Stimulated activated CD8-positive, alpha-beta memory T cell treated with anti-CD3 and anti-CD28 coated beads, Interleukin-12 subunit alpha, Interleukin-12 subunit beta, amount 100 ng/mL, for 1 hour (primary cell): ENCODE results near the gene METTL8.

Experiments used
- DNase-seq: peaks from one replicate; pipeline ENCODE4 v3.0.0-alpha.2; 2020; ENCODE audit warnings: low read depth

The METTL8 gene, protein sequence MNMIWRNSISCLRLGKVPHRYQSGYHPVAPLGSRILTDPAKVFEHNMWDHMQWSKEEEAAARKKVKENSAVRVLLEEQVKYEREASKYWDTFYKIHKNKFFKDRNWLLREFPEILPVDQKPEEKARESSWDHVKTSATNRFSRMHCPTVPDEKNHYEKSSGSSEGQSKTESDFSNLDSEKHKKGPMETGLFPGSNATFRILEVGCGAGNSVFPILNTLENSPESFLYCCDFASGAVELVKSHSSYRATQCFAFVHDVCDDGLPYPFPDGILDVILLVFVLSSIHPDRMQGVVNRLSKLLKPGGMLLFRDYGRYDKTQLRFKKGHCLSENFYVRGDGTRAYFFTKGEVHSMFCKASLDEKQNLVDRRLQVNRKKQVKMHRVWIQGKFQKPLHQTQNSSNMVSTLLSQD

DNA sequence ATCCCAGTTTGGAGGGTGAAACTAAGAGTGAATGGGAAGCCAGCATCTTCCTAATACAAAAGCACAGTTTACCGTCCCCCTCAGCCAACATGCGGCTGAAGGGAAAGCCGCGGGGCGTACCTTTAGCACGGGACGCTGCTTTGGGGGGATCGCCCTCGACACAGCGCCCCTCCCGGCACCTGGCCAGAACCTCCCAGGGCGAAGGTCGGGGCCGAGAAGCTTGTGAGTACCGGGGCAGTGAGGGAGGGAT lies at the start of gene METTL8:
Gene METTL8, minus strand, starts transcription at position 228 of the 250 bp plus-strand sequence. CDS start 41,805 bp downstream, outside the sequence.
- DNase-seq: no peak

DNA sequence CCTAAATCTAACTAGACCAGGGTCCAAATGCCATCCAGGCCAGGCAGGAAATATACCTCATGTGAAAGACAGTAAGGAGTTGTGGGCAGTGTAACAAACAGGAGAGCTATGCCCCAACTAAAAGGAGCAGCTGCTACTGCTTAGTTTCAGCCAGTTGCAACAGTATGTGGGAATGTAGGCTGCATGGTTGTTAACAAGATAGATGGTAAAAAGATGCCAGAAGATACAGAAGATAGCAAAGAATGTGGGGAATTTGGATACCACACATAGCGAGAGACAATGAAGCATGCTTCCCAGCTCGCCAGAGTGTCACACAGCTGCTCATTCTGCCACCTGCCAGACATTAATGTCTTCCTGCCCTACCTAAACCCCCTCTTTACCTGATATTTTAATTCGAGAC lies 49.1 kb upstream of the METTL8 start:
- no peak for DNase-seq

DNA sequence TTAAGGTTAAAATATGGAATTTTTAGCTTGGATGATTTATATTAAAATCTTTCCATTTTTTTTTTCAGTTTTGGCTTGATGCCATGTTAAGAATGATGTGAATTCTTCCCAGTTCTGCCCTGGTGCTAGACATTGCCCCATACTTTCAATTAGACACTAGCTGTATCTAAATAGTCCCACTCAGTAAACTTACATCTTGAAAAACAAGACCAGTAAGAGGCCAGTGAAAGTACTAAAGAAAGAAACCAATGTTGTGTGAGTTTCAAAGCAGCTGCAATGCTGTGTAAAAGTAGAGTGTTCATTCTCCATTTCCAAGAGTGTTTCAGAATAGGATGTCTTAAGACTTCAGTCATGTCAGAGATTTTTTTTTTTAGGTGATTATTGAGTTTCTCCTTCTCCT lies 48.5 kb upstream of the METTL8 start:
- DNase-seq: no peak

DNA sequence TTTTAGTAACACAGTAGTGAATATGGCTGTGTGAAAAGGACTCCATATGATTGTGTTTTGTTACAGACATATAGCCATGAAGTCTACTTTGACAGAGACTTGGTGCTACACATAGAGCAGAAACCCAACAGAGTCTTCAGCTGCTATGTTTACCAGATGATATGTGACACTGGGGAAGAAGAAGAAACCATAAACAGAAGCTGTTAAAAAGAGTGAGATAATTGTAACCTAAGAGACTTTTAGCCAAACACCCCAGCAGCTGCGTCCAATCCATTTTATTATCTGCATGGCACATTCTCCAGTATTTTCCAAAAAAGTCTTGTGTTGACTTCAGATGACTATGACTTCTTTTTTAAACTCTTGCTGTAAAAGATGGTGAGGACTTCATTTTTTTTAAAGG lies 47.1 kb upstream of the METTL8 start:
- no peak for DNase-seq

DNA sequence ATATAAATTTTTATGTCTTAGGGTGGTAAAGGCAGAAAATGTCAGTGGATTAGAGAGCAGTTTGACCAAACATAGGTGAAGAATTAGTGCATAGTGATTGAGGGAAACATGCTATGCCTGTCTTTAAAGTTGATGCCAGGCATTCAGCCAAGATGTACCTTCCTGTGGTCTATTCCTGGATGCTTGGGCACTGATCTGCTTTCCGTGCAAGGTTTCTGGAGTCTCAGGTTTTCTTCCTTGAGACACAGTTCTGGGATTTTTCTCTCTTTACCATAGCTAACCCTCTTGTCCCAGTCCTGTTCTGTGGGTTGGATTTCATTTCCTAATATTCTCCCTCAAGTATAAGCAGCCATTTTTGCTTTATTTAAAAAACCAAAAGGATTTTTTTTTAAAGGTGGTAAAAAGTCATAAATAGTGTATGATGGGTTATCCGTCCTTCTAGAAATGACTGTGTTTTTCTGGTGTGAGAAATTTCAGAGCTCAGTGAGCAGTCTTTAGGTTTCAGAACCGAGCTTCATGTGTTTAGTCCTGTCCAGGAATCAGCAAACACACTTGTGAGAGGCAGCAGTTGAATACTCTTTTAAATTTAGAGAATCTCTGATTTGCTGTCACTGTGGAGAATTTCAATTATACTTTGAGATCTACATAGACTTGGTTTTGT lies 45.5 kb upstream of the METTL8 start:
- no peak for DNase-seq

DNA sequence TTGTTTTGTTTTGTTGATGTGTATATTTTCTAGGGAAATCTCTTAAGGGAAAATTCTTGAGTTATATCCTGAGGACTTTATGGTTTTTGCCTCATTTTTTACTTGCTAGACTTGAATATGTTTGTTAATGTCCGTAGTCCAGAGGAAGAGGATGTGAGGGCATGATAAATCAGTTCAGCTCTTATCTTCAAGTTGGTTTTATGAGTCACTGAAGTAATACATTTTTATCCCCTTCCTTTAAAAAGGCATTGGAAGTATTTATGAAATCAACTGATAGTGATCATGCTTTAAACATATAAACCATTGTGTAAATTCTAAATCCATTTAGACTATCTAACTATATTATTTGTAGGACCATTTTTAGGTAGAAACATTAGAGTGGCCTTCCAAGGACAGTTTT lies 44.6 kb upstream of the METTL8 start:
- no peak for DNase-seq

DNA sequence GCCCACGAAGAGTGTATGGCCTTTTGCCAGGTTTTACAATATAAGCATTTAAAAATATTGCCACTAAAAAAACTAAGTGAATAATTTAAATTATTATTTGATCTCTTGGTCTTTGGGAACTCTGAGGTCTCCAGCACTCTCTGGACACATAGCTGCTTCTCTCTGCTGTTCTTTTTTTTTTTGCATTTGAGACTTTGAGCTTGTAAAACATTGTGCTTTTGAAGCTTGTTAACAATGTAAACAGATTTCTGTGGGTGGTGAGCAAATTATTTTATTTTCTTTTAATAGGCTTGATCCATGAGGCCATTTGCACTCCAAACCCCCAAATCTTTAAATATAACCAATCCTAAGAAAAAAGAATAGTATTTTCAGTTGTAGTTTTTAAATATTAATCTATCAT lies 42.2 kb upstream of the METTL8 start:
- DNase-seq: no peak

DNA sequence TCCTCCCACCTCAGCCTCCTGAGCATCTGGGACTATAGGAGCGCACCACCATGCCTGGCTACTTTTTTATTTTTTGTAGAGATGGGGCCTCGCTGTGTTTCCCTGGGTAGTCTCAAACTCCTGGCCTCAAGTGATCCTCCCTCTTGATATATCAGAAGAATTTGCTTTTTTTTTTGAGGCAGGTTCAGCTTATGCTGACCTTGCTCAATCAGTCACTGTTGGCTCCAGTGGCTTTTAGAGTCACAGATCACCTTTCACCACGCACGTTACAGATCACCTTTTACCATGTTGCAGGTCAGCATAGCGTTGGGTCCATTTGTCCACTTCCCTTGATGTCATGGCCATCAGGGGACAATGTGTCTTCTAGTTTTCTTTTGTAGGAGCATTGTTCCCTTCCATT lies 36.3 kb upstream of the METTL8 start:
- no peak for DNase-seq

DNA sequence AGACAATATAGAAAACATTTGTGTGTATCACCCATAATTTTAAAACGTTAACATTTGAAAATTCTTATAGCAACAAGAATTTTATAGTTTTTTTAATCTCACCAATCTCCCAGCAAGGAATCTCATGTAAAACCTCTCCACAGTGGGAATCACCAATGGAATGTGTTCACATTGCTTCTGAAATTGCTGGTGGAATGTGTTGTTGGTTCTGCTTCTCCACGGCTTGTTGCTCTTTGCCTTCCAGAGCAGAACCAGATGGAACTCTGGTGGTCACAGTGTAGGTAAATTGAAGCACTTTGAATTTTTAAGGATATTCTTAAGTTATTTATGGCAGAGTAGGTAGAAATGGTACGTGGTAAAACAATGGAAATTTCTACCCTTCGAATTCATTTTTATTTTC lies 35.4 kb upstream of the METTL8 start:
- no peak for DNase-seq

DNA sequence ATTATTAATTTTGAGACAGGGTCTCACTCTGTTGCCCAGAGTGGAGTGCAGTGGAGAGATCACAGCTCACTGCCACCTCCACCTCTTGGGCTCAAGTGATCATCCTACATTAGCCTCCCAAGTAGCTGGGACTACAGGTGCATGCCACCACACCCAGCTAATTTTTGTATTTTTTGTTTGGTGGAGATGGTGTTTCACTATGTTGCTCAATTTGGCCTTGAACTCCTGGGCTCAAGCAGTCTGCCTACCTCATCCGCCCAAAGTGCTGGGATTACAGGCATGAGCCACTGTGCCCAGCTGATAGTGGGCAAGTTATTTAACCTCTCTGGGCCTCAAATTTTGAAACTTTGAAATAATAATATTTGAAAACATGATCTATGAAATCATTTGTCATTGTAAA lies 26.7 kb upstream of the METTL8 start:
- DNase-seq: no peak

DNA sequence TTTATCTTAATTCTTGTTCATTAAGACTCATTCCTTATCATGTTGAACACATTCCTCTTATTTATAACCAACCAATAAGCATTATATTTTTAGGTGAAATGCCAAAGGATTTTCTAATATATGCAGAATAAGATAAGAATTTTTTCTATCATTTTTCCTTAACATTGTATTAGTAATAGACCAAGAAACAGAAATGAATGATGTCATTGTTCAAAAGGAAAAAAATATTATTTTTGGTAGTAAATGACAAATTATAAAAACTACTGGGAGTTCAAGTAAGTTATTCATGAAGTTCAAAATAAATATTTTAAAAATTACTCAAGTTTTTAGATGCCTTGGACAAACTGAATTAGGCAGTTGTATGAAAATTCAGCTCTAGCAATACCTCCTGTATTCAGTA lies 25.7 kb upstream of the METTL8 start:
- DNase-seq: no peak

DNA sequence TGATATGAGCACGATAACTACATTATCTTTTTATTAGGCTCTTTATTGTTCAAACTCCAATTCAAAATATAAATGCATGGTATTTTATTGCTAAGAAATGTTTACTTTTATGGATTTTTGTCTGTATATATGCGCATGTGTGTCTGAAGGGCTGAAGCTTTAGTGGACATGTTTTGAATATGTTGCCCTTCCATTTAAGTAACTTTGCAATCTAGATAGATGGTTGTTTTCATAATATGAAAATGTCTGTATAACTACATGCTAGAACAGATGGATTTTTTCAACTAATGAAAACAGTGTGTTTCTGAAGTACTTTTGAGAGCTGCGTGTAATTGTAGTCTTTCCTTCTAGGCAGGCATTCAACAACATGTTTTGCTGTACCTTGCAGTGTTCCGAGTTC lies 19.0 kb upstream of the METTL8 start:
- DNase-seq: no peak

DNA sequence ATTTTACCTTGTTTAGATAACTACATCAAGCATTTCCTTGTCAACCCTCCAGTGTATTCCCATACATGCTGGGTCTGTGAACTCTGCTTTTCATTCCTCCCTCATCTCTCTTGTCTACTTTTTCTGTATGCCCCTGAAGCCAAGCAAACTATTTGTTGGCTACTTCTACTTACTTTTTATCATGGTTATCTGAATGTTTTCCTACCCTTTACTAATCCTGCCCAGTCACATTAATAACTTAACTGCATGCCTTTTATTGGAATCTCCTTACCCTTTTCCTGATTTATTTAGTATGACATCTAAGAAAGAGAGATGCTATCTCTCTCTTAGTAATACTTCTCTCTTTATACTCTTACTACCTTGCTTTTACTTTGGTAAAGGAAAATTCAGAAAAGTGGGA lies 17.3 kb upstream of the METTL8 start:
- no peak for DNase-seq

DNA sequence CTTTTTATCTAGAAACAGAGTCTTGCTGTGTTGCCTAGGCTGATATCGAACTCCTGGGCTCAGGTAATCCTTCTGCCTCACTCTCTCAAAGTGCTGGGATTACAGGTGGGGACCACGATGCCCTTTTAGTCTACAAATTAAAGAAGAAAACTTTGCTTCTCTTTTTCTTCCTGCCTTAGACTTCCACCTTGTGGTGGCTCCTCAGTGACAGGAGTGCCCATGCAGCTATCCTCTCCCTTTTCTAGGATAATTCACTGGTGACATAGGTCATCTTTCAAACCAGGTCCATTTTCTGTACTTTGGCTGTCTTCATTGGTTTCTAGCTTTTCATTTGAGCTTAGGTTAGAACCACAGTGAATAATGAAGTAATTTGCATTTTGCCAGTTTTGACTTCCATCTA lies 13.9 kb upstream of the METTL8 start:
- no peak for DNase-seq

DNA sequence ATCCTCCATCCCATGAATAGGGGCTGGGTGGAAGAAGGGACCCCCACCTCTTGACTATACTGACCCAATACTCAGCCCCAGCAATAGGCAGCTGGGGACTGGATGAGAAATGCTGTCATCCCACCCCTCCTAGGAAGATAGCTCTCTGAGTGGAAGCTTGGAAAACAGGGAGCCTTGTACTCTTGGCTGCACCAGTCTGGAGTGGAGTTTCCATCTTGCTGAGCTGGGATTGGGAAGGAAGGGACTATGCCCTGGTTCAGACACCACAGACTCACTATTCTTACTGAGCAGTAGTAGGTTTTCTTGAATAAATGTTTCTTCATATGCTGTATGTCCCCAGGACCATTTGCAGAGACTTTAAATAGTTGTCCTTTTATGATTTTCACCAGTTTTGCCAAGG lies 7.7 kb upstream of the METTL8 start:
- no peak for DNase-seq

DNA sequence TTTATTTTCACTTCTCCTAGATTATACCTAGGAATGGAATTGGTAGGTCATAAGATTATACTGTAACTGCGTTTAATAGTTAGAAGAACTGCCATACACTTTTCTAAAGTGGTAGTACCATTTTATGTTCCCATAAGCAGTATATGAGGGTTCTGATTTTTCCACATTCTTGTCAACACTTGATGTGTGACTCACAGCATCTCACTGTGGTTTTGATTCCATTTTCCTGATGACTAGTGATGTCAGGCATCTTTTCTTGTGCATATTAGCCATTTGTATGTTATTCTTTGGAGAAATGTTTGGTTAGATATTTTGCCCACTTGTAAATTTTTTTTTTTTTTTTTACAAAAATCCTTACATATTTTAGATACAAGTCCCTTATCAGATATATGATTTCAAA lies 2.5 kb upstream of the METTL8 start:
- DNase-seq: no peak

DNA sequence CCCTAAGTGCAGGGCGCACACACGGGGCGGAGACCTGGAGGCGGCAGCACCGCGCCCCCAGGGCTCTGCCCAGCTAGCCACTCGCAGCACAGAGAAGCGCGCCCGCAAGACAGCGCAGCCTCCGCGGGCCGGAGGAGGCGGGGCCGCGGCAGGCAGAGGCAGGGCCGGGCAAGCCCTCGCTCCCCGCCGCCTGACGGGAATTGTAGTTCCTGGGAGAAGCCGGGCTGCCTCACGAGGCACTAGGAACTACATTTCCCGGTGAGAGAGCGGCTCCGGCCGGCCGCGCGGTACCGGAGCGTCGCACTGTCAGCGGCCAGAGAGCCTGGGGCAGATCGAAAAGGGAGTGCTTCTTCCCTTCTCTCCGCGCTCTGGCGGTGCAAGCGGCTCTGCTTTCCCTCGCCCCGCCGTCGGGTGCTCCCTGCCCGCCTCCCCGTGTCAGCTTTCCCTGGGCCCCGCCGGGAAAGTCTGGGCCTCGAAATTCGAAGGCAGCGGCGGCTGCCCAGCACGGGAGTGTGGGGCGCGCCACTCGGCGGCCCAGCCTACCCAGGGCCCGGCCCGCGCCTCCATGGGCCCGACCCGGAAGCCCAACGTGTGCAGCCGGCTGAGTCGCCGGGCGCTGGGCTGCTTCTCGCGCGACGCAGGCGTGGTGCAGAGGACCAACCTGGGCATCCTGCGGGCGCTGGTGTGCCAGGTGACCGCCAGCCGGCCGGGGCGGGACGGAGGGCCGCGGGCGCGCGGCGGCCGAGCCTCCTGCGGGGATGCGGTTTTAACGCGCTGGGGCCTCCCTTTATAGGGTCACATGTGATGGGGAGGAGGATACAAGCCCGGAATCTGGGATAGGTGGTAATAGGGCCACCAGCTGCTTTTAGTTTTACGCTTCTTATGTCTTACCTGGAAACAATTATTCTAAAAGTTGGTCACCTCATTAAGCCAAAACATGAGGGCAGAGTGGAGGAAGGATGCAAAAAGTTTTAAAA lies 511 bp upstream of the METTL8 start, which contains the start of gene DCAF17:
Gene DCAF17, plus strand, starts transcription at position 214 of the 977 bp plus-strand sequence. Its CDS starts 352 bp downstream, at position 566.
- peak; percentile 82 for DNase-seq

DNA sequence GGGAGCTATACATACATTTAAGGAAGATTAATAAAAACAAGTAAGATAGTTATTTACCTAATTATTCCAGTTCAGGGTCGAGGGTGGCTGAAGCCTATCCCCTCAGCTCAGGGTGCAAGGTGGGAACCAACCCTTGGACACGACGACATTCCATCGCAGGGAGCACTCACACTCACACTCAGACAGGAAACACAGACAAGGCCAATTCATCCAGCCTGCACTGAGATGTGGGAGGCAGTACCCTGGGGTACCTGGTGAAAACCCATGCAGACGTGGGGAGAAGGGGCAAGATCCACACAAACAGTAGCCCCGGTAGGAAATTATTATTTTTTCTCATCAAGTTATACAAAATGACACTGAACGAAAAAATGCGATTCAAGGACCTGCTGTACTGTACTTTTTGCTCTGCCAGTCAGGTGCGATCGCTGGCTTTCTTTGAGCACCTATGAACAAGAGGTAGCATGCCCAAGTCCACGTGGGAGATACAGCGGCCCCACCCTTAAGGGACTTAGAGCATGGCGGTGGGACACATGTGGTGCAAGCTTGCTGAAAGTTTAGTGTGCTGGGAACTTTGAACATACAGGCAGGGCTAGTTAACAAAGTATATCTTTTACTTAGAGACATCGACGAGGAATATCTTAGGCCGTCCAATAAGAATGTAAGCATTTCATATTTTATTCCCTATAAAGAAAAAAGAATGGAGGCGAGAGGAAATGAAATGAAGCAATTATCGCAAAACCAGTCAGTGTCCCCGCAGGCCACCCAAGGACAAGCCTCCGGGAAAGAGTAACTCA lies 624 bp downstream of the METTL8 start:
- no peak for DNase-seq

DNA sequence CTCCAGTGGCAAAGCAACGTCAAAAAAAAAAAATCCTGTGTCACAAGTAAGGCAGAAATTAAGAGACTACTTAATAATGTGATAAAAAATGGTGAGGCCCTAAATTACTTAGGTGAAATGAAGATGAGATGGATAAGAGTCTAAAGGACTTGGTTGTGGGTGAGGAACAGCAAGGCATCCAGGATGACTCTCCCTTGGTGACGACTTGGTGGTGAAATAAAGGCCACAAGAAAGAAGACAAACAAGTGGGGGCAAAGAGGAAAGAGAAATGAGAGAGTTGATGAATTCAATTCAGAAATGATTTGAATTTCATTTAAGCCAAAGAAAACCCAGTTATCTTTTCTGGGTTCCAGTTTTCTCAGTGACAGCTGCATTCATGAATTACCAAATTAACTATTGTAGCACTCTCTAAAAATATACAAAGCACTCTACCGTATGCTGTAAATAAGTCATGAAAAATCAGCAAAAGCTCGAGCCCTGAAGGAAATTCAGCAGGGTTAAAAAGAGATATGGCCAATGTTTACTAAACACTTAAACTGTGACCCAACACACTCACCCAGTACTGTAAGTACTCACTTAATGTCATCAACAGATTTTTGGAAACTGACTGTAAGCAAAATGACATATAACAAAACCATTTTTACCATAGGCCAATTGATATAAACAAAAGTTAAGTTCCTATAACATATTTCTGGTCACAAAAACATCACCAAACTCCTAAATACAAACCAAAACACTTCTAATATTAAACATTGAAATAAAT lies 1.4 kb downstream of the METTL8 start:
- DNase-seq: no peak

DNA sequence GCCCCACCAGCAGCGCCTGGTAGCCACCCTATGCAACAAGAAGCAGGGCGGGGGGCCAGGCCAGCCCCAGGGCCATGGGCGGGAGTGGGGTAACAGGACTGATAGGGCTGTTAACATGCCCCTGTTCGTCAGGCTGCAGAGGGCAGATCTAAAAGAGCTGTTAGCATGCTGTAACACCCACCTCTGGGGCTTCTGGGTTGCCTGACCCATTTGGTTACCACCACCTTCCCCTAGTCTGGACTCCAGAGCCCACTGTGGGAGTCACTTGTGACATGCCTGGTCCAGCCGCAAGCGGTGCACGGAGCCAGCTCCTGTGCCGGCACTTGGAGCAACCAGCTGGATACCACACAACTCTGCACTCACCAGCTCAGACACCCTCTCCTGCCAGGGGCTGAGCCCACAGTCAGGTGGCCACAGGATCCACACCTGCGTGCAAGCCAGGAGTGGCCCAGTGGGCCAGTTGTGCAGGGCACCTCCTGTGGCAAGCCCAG lies 2.1 kb downstream of the METTL8 start:
- no peak for DNase-seq
